Middle frontal gyrus (tissue), 1 donor: ENCODE data around the gene DNAH5.
"Not testable (repeated sequence)": the region's sequence is repeated elsewhere in the genome, so short reads cannot be mapped to it uniquely, and the experiment has no call there.

Experiments
- DNase-seq: peaks from one replicate; pipeline ENCODE4 v3.0.0-alpha.2; 2015; ENCODE audit warnings: low spot score; ENCODE audit errors: extremely low spot score

DNAH5 gene

DNA sequence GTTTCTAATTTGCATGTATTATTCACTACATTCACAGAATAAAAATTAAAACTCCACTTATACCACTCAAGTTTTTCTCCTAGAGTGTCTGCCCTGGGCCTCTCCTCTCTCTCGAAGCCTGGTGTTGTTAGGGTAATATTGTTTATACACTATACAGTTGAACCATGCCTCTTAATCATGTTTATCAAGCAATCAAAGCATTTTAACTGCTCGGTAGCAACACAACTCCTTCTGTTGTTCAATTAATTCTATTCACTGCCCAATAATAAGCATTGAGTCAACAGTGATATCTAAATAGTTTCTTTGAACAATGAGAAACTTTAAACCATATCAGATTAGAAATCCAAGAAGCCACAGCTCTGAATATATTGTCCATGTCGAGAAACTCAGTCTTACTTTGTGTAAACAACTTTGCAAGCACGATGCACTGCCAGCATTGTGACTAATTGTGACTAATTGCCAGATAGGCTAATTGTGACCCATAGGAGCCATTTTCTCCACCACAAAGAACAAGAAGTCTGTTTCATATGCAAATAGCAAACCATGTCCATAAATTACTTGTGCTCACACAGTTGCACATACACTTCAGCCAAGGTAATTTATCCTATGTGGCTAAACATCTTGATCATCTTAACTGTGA lies at the start of gene DNAH5:
TSS of gene DNAH5 (minus strand) at position 129 of the 640 bp plus-strand sequence. CDS start 250 bp downstream, outside the sequence.
- DNase-seq: no peak

DNA sequence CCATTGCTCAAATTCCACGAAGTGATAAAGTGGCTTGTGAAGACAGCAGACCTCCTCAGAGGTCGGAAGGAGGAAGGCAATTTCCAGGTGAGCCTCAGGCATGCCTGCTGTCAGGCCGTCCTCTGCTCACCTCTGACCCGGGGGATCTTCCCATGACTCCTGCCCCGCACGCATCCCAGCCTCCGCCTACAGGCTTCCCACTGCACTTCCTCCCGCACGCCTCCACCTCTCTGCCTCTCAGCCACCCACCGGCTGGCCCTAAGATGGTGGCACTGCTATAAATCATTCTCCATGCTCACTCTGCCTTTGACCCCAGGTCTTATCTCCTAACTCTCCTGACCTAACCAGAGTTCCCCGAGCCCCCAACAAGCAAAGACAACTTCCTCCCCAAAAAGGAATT lies 49.4 kb upstream of the DNAH5 start:
- no peak for DNase-seq

DNA sequence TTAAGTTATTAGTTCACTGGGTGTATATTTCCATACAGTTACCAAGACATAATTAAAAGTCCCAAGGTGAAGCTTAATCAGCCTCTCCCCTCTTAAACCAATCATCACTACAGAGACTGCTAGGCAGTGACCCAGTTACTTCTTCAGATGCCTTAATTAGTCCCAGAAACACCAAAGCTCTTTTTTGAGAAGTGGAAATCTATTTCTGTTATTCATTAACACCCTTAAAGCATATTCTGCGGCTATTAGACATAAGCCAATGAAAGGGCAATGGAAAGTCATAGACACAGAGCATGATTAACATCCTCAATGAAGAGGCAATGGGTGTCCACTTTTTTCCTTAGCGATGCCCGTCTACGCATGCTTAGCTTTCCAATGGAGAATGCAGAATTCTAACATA lies 48.3 kb upstream of the DNAH5 start:
- no peak for DNase-seq

DNA sequence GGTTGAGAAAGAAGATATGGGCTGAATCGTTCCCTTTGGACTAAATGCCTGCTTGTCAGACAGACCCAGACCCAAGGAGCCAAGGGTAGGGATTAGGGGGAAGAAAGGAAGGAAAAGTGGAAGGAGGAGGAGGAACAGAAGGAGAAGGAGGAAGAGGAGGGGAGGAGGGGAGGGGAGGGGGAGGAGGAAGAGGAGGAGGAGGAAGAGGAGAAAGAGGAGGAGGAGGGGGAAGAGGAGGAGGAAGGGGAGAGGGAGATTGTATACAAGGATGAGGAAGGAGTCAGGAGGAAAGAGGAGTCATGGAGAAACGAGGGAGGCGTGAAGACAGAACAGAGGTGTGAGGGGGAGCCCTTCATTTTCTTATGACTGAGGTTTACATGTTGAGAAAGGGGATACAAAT lies 46.9 kb upstream of the DNAH5 start:
- no peak for DNase-seq

- no peak for DNase-seq
Observed at GRCh38 chr5:13990896-13991295, 46.4 kb upstream of the DNAH5 start.

DNA sequence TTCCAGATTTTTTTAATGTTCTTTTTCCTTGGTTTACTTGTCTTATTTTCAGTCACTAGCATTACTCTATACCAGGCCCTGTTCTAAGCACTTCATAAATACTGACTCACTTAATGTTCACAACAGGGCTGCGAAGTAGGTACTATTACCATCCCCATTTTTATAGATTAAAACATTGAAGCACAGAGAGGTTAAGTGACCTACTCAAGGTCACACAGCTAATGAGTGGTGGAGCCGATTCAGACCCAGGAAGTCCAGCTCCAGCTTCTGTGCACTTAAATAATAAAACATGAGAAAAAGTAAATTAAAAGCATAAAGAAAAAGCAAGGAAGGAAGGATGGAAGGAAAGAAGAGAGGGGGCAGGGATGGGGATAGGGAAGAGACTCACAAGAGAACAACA lies 45.3 kb upstream of the DNAH5 start:
- no peak for DNase-seq

DNA sequence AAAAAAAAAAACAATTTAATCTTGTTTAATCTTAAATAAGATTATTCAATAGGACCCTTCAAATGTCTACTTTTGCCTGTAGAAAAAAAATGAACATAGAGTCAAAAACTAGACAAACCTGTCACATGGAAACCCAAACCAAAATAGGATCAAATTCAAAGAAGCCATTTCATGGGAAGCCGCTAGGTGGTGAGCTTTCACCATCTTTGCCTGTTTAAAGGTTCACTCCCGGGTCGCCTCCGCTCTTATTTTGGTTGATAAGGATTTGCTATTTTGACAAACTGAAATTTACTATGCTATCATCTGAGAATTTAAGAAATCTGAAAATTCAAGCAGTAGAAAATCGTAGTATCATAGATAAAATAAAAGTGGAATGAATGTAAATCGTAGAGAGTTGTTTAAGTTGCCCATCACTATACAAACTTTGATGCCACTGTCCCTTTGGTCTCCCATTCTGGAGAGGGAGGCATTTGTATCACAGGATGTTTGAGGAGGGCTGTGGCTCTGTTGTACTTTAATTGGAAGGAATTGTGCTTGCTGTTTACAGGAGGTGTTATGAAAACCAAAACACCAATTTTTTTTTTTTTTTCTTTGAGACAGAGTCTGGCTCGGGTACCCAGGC lies 43.5 kb upstream of the DNAH5 start:
- DNase-seq: peak; percentile 44

GRCh38 chr5:13985731-13986418 lies 41.4 kb upstream of the DNAH5 start:
- DNase-seq: no peak

GRCh38 chr5:13984888-13985287 lies 40.4 kb upstream of the DNAH5 start:
- DNase-seq: not testable (repeated sequence)

DNA sequence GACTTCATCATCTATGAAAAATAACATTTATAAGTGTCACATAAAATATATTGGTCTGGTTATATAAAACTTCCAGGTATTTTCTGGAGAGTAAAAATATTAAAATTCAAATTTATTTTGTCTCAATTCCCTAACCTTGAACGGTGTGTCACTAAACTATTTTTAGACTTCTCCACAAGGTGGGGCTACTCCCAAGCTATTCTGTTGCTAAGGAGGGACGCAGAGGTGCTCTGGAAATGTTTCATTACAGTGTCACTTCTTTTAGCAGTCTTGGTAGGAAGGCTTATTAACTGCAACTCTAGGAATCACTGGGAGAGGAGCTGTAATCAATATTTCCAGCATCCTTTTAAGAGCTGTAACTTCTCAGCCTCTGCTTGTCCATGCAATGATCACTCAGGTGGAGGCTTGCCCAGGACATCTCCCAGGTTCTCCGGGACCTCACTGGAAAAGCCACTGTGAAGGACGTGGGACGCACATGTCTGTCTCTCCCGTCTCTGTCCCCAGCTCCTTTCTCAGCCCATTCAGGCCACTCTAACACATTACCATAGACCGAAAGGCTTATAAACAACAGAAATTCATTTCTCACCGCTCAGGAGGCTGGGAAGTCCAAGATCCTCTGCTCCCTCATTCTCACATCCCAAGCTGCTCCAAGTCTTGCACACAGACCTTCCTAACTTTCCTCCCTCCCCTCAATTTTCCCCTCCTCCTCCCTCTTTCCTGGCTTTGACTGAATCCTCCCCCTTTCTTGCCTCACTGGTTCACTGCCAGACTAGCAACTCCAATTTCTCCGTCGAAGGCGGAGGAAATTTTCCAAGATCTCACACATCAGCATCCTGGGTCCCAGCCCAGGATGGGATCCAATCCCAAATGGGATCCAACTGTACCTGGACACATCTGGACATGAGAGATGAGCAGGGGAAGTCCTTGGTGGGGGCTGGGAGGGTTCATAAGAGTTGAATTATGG lies 32.7 kb upstream of the DNAH5 start:
- DNase-seq: no peak

GRCh38 chr5:13976223-13976622 lies 31.7 kb upstream of the DNAH5 start:
- DNase-seq: no peak

GRCh38 chr5:13975246-13975645 lies 30.8 kb upstream of the DNAH5 start:
- DNase-seq: no peak

DNA sequence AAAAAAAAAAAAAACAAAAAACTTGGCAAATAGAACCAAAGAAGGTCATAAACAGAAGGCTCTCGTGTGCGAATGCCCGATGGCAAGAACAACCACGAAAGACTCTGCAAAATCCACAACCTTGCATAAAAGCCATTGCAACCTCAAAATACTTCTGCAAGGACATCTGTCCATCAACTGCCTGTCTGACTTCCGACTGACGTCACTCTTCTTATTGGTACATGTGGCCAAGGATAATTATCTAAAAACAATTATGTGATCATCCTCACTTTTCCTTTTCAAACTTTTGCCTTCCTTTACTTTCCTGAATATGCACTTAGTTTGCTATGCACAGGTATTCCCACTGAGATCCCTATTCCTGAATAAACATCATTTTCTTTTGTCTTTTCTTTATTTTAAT lies 29.2 kb upstream of the DNAH5 start:
- DNase-seq: no peak

GRCh38 chr5:13972029-13972428 lies 27.5 kb upstream of the DNAH5 start:
- DNase-seq: no peak

GRCh38 chr5:13957032-13957645 lies 12.7 kb upstream of the DNAH5 start:
- peak; percentile 58 for DNase-seq

- no peak for DNase-seq
Observed at GRCh38 chr5:13956471-13956870, 12.0 kb upstream of the DNAH5 start.

DNA sequence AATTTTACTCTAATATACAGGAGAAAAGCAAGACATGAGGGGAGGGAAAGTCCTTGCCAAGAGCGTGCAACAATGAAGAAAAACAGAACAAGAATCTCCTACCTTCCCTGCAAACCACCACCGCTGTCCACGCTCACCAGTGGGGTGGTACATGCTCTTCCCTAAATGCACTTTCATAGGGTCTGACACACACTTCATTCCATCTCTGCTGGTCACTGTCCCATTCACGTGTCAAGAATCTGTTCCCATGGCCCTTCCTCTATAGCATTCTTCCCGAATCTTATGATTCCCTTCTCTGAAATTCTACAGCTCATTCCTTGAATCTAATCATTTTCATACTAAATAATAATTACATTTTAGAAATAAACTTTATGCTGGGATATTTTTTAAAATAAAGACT lies 11.4 kb upstream of the DNAH5 start:
- DNase-seq: no peak

GRCh38 chr5:13946111-13946510 lies 1.6 kb upstream of the DNAH5 start:
- peak; percentile 60 for DNase-seq

- no peak for DNase-seq
Observed at GRCh38 chr5:13945271-13945670, 783 bp upstream of the DNAH5 start.

- no peak for DNase-seq
Observed at GRCh38 chr5:13943676-13944075, 812 bp downstream of the DNAH5 start.

GRCh38 chr5:13941468-13941867 lies 3.0 kb downstream of the DNAH5 start:
- DNase-seq: no peak
